ENCODE data around the gene AJAP1.
"Not testable (repeated sequence)": the region's sequence is repeated elsewhere in the genome, so short reads cannot be mapped to it uniquely, and the experiment has no call there.

AJAP1 gene, protein sequence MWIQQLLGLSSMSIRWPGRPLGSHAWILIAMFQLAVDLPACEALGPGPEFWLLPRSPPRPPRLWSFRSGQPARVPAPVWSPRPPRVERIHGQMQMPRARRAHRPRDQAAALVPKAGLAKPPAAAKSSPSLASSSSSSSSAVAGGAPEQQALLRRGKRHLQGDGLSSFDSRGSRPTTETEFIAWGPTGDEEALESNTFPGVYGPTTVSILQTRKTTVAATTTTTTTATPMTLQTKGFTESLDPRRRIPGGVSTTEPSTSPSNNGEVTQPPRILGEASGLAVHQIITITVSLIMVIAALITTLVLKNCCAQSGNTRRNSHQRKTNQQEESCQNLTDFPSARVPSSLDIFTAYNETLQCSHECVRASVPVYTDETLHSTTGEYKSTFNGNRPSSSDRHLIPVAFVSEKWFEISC

DNA sequence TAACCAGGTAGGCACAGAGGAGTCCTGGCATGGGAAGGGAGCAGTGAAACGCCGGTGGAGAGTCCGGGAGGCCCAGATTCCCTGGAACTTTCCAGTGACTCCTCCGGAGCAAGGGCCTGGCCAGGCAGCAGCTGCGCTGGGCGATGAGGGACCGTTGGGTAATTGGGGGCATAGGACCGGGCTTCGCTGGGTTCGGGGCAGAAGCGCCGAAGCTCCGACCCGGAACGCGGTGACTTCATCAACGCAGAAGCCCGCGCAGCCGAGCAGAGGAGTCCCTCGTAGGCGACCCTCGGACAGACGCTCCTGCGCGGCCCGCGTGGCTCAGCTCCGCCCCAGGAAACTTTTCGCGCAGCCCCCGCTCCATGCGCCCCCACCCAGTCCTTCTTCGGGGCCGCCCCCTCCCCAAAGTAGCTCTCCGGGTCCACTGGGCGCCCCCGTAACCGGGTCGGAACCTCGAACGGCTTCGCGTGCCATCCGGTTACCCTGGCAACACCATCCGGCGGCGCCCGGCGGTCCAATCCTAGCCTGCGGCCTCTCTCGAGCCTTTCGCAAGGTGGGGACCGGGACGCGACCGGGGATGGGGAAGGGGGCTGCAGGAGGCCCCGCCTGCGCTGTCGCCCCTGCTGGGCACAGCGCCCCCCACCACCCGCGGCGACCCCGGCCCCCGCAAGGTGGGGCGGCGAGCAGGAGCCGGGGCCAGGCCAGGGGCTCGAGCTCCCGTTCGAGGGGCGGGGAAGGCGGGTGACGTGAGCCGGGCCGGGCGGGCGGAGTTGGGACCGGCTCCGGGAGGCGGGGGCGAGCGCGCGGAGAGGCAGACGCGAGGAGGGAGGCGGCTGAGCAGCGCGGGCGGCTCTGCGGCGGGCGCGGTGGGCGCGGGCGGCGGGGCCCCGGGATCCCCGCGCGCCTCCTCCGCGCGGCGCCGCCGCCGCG lies at the start of gene AJAP1:
AJAP1 (plus strand) TSS at position 814 of the 930 bp plus-strand sequence. CDS start 817 bp downstream, outside the sequence.
- no peak for DNase-seq (ENCODE audit: low read depth in 2 of 2)

DNA sequence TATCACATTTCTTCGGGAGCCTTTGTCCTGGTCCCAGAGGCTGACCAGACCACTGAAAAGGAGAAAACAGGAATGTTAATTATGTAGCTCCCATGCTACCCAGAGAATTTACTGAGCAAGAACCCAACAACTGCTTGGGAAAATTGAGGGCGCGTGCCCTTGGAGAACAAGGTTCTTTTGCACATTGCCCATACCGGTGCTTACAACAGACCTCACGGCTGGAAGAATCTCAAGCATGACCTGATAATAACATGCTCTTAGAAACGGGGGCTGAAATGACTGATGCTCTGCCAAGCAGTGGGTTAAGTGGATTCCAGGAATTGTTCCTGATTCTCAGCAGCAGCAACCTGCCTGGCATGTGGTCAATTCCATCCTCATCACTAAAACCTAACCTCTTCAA lies 49.3 kb upstream of the AJAP1 start:
- DNase-seq (ENCODE audit: low read depth in 2 of 2): no peak

DNA sequence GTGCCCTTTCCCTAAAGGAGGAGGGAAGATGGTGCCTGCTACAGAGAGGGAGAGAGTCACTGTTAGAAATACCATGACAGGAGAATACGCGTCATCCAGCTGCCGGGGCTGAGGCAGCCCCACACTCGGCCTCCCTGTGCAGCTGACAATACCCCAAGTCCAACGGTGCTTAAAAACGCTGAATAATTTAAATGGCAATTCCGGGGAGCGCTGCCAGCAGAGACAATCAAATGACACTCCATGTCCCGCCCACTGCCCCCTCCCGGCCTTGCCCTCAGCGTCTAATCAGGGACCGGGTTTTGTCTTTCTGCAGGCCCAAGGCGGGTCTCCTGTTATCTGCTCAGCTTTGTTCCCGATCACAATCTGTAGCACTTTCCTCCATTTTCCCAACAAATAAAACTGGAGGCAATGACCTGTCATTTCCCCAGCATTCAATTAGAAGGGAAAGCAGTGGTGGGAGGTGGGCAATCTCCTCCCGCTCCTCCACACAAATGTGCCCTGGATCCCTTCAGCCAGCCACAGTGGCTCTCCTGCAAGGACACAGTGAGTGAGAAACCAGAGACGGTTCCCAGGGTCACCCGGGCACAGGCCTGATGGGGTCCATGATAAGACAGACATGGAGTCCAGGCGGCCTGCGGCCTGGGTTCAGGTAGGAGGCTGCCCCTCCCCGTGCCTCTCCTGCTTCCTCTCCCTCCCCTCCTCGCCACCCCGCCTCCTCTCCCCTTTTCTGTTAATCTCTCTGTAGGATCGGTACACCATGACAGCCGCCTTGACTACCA lies 42.7 kb upstream of the AJAP1 start:
- DNase-seq (ENCODE audit: low read depth in 2 of 2): no peak

DNA sequence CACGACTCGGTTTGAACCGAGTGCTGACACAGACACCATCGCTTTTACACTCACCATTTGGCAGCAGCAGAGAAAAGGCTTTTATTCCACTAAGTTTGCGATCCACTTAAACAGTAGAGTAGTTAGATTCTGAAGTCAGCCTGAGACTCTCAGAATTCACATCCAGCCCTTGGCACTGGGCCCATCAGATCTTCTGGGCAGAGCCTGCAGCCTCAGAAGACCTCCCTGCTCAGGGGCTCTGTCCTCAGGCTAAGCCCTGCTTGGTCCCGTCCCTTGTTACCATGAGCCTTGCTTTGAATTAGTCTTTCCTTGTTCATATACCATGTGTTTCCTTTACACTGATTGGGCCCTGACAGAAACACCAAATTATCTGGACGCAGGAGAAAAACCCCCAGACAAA lies 41.4 kb upstream of the AJAP1 start:
- no peak for DNase-seq (ENCODE audit: low read depth in 2 of 2)

DNA sequence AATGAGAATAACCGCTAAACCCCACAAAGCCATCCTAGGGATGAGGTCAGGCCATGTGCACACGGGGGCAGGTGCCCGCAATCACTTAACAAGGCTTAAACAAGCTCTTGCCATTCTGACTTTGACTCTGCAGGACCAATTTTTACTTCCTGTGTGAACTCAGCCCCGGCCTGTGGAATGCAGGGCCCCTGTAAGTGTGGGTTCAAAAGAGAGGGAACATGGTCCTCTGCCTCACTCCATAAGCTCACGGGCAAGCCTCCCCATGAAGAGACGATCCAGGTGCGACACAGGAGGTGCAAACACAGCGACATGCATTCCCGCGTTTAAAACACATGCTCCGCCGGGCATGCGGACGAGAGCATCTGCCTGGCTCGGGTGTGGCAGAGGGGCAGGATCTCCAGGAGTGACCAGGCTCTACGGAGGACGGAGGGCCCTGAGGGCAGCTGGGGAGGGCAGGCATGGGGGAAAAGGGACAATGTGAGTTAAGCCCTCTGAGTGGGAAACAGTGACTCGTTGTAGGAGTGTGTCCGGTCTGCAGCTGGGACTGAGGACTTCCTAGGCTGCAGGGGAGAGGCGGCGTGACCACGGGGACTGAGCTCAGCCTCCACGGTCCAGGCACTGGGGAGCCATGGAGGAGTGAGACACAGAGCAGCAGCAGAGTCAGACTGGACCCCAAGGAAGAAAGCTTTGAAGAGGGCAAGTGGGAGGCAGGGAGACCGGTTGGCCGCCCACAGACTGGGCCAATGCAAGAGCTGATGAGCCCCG lies 40.6 kb upstream of the AJAP1 start:
- DNase-seq (ENCODE audit: low read depth in 2 of 2): no peak

DNA sequence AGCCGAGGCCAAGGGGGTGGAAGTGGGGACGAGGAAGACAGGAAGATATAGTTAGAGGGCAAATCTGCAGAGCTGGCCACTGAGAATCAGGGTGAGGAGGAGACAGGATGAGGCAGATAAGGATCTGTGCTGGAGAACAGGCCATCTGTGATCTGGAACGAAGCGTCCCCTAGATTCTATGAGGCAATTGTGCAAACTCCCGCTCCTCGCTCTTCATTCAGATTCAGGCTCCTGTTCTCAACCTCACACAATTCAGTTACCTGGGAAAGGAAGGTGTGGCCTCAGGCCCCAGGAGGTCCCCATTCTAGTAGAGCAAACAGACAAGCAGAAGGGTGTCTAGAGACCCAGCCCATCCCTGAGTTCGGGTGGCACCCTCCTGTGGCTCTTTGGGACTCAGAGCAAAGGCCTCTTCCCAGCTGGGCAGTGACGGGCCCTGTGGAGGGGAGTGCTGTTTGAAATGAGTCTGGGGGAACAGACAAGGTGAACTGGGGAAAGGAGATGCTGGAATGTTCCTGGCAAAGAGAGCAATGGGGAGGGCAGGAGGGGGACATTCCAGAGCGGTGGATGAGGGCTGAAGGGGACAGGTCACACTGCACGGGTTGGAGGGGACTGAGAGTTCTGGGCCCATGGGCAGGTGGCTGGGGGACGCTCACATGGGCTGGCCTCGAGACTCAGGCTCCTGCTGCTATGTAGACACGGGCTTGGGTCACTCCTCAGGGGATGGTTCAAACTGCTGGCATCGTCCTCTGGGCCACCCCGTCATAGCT lies 39.9 kb upstream of the AJAP1 start:
- DNase-seq (ENCODE audit: low read depth in 2 of 2): no peak

DNA sequence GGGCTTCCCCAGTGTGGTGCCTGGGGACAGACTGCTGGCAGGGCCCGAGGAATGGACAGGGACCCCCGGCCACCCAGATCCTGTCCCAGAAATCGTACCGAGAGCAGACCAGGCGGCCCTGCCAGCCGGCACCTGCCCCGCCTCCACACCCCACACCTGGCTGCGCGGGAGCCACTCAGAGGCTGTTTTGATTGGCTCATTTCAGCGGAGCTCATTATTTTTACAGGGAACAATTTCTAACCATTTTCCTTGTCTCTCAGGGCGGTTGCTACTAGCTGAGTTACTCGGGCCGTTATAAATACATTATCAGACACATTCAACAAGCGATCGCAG lies 39.3 kb upstream of the AJAP1 start:
- no peak for DNase-seq (ENCODE audit: low read depth in 2 of 2)

DNA sequence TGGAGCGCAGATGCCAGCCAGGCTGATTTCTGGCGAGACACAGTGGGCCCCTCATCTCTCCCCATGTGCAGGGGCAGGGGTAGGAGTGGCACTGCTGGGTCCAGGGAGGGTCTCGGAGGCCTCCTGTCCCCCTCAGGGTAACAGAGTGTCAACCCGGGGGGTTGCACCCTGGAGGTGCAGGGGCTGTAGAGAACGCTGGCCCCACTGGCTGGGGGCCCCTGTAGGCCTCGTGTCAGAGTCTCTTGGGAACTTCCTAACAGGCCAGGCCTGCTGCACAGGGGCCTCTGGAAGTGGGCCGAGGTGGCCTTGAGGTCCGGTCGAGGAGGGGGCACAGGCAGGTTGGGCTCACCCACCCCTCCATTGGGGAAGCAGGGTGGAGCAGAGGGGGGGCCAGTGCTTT lies 38.9 kb upstream of the AJAP1 start:
- DNase-seq (ENCODE audit: low read depth in 2 of 2): no peak

DNA sequence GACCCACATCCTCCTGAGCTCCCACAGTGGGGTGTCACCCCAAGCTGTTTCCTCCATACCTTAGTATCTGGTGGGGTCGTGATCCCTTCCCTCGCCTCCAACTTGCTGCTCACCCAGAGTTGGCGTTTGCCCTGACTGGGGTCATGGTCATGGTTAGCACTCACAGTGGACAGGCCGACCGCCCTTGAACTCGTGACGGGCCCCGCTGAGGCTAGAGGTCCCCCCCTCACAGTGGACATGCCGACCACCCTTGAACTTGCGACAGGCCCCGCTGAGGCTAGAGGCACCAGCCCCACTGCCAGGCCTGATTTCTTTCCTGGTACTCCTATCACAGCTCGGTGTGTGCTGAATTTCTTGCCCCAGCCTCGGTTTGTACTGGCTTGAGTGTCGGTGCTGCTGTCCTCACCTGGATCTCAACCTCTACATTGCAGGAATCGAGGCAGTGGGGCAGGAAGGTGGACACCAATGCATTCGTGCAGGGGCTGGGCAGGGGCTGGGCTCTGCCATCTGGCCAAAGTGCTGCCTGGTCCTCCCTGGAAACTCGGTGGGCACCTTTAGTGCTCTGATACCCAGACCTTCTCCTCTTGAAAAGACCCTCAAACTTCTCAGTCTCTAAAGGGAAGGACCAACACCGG lies 37.5 kb upstream of the AJAP1 start:
- DNase-seq (ENCODE audit: low read depth in 2 of 2): no peak

DNA sequence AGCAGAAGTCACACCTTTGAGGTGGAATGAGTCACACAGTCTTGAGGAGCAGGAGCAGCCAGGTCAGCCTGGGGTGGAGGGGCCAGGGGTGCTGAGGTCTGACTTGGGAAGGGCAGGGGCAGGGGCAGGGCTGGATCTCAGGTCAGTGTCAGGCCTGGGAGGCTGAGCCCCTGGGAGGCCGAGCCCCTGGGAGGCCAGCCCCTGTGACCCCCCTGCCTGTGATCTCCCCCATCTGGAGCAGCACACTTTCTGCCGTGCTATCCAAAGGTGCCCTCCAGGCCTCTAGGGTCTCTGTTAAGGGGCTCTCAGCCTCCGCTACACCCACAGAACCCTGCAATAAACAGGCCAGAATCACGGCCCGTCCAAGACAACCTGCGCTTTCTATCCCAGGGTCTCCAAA lies 36.9 kb upstream of the AJAP1 start:
- DNase-seq (ENCODE audit: low read depth in 2 of 2): no peak

DNA sequence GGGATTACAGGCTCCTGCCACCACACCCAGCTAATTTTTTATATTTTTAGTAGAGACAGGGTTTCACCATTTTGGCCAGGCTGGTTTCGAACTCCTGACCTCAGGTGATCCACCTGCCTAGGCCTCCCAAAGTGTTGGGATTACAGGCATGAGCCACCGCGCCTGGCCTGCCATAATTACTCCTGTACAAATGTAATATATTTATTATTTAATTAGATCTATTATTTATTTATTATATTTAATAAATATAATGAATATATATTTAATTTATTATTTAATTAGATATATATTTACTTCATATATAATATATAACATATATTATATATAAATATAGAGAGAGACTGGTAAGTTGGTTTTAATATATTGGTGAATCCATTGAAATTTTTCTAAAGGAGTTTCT lies 35.6 kb upstream of the AJAP1 start:
- DNase-seq (ENCODE audit: low read depth in 2 of 2): not testable (repeated sequence)

DNA sequence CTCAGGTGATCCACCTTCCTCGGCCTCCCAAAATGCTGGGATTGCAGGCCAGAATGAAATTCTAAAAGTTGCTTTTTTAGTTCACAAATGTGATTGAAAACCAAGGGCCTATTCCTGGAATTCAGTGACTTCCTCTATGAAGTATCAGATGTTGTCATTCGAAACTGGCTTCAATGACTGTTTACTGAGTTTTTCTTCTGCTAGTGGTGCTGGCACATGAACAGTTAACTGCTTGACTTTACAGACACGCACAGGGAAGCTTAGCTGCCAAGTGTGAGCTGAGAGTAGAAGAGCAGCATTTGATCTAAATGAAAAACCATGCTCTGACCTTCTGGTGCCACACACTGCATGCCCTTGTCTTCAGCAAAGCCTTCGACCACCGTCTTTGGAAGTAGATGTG lies 32.8 kb upstream of the AJAP1 start:
- DNase-seq (ENCODE audit: low read depth in 2 of 2): no peak

DNA sequence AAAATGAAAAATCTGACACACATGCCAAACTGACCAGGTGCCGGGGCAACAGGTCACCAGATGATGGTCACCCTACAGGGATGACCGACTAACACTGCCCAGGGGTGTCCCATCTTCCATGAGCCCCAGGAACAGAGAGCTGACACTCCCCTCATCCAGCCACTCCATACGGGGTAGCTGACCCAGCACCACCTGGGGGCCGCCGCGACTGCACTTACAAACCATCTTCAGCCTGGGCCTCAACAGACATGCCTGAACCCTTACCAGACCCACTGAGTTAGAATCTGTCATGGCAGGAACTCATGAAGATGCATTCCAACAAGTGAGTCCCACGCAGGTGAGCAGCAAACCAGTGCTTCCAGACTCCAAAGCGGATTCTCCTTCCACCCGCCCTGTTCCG lies 31.6 kb upstream of the AJAP1 start:
- no peak for DNase-seq (ENCODE audit: low read depth in 2 of 2)

DNA sequence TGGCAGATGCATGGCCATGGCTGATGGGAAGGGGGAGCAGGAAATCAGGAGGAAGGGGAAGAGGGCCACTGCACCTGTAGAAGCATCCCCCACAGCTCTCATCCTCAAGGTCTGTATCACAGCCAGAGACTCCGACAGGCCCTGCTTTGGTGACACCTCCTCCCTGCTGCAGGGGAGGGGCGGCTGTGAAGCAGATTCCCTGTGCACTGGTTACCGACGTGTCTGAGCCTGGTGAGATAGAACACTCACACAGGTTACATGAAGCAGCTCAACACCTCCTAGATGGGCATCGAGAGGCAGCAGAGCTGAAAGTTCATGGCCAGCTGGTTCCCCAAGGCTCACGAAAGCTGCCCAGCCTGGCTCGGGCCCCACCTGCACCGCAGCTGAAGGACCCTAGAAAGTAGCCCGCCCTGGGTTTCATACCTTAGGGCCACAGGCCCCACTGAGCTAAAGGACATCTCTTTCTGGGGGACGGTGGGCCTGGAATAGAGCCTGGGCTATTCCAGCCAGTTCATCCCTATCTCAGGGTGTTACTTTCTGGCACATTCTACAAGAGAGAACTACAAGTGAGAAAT lies 30.2 kb upstream of the AJAP1 start:
- no peak for DNase-seq (ENCODE audit: low read depth in 2 of 2)

DNA sequence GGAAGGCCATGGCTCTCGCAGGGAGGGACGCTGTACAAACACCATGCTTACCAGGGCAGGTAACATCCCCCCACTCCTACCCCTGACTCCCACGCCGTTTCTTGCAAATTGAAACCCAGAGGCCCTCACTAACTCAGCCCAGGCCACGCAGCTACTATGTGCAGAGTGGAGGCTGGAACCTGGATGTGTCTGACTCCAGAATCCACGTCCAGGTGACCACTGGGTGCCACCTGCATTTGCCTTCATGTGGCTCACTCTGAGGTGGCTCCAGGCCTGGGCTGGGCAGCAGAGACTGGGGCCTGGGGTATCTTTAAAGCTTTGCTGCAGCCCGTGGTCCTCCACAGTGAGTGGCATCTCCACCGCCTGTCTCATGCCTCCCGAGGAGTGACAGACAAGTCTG lies 29.6 kb upstream of the AJAP1 start:
- no peak for DNase-seq (ENCODE audit: low read depth in 2 of 2)

DNA sequence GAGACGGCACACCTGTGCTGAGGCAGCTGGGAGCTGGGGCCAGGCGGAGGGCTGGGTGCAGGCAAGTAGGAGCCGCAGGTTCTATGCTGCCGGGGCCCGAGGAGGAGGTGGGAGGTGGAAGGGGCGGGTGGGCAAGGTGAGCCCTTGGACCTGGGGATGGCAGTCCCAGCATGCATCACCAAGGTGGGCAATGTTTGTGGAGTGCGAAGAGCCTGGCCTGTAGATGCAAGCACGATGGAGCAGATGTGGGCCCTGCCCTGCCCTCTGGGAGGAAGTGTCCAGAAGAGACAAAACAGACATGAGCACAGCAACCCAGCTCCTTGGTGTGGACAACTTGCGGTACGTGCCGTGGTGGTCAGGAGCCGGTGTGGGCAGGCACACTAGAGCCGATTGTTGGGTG lies 28.3 kb upstream of the AJAP1 start:
- no peak for DNase-seq (ENCODE audit: low read depth in 2 of 2)

DNA sequence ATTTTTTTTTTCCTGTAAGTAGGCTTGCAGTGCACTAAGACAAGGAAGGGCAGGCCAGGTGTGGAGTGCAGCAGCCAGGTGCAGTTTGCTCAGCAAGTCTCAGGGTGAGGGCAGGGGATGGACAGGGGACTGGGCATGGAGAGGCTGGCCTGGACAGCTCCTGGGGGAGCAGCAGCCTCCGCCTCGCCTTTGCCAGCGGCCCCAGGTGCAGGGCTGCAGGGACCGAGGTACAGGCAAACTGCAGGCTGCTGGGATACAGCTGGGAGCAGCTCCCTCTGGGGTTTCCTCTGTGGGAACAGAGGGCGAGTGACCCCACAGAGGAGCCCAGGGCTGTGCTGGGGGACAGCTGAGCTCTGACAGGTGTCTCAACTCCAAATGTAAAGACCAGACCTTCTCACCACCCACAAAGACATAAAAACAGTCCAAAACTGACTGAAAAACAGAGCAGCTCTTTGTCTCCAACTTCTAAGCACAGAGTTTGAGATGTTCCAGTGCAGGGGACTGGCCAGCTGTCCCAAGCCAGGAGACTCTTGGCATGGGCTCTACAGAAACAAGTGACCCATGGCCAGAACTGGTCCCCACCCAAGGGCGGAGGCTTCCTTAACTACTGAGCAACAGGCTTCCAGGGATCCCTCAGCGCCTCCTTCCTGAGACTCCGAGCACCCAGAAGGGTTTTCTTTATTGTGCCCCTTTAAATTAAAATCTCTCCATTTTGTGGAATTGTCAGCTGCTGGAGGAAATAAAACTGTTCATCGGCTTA lies 27.7 kb upstream of the AJAP1 start:
- no peak for DNase-seq (ENCODE audit: low read depth in 2 of 2)

DNA sequence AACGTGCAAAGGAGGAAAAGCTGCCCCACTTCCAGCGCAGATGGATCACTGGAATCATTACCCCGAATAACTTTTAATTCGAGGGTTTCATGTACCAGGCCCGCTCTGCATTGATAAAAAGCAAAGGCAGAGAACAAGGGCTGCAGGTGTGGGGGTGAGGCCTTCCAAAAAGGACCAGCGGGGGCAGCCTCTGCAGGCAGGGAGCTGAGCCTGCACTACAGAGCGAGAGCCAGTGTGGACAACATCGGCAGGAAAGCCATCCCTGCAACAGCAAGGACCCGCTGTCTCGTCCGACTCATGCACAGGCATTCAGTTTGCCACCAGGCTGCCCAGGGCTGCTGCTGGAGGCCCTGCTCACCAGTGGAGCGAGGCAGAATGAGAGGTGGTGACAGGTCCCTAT lies 27.1 kb upstream of the AJAP1 start:
- no peak for DNase-seq (ENCODE audit: low read depth in 2 of 2)

DNA sequence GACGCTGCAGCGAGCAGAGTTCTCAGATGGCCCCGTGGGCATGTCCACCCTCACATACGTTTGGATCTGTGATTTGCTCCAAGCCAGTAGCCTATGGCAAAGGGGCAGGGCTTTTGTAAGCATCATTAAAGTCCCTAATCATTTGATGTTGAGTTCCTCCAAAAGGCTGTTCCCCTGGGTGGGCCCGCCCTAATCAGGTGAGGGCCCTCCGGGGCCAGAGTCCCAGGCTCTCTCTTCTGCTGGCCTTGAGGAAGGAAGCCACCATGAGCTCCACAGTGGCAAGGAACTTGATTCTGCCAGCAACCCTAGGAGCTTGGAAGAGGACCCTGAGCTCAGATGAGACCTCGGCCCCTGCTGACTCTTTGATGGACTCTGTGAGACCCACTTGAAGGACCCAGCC lies 25.4 kb upstream of the AJAP1 start:
- no peak for DNase-seq (ENCODE audit: low read depth in 2 of 2)

All from stimulated activated CD8-positive, alpha-beta memory T cell treated with anti-CD3 and anti-CD28 coated beads, Interleukin-2, amount 100 ng/mL, for 48 hours (primary cell).